Measurements from ENCODE around the gene MSH3.

Gene MSH3

DNA sequence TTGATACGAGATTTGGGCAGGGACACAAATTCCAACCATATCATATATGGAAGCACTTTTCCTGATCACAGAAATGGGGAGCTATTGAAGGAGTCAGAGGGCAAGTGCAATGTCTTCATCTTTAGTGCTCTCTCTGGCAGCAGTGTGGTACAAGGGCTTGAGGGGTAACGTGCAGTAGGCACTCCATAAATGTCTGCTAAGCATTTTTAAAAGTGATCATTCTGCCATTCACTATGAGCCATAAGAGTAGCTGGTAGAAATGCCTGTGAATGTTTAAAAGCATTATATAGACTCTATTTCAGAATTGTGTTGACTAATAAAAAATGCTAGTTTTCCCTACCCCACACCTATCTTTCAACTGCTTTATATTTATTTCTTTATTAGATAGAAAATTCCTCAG is 61.4 kb downstream of the MSH3 start:
- no peaks in the 10 kb centered on the region for H4K20me1 ChIP-seq (ENCODE audit: insufficient read depth, low read length, poor library complexity, severe bottlenecking)
- no peaks in the 10 kb centered on the region for H3F3A ChIP-seq (ENCODE audit: low read depth)
- no peaks in the 10 kb centered on the region for H3K27me3 ChIP-seq (ENCODE audit: insufficient read depth, low read length, poor library complexity, severe bottlenecking)
- TF ChIP-seq EZH2phosphoT487 (IDR thresholded peaks at IDR 0.05; ENCODE audit: borderline replicate concordance): no peak
- TF ChIP-seq, protein P1, sequence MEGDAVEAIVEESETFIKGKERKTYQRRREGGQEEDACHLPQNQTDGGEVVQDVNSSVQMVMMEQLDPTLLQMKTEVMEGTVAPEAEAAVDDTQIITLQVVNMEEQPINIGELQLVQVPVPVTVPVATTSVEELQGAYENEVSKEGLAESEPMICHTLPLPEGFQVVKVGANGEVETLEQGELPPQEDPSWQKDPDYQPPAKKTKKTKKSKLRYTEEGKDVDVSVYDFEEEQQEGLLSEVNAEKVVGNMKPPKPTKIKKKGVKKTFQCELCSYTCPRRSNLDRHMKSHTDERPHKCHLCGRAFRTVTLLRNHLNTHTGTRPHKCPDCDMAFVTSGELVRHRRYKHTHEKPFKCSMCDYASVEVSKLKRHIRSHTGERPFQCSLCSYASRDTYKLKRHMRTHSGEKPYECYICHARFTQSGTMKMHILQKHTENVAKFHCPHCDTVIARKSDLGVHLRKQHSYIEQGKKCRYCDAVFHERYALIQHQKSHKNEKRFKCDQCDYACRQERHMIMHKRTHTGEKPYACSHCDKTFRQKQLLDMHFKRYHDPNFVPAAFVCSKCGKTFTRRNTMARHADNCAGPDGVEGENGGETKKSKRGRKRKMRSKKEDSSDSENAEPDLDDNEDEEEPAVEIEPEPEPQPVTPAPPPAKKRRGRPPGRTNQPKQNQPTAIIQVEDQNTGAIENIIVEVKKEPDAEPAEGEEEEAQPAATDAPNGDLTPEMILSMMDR (conservative IDR thresholded peaks at IDR 0.05; ENCODE audit: low read length): no peak
- peaks cover 6% of the 10 kb centered on the region; the same call in 1 of the 2 replicates for H3K9me3 ChIP-seq (ENCODE audit: insufficient read depth, low read depth, low read length)
- peaks cover 41% of the 10 kb centered on the region; the same call in 1 of the 2 replicates for H3K36me3 ChIP-seq (ENCODE audit: insufficient read depth, low read length)
- no peak overlapping the region for H3K4me2 ChIP-seq (ENCODE audit: low read depth, low read length, poor library complexity, severe bottlenecking)
- H3K4me3 ChIP-seq (ENCODE audit: low read length, poor library complexity, severe bottlenecking): no peak overlapping the region
- H3K4me1 ChIP-seq (ENCODE audit: insufficient read depth, low read length, poor library complexity, severe bottlenecking): peaks cover 5% of the 10 kb centered on the region
- H3K9me2 ChIP-seq (replicated peaks; ENCODE audit: low read depth, low read length): no peaks in the 10 kb centered on the region
- H3K9ac ChIP-seq (ENCODE audit: low read depth, low read length, poor library complexity, severe bottlenecking): no peak overlapping the region
- no peaks in the 10 kb centered on the region; the same call in 1 of the 2 replicates for H3K79me2 ChIP-seq (ENCODE audit: insufficient read depth, low read length)
- no peak overlapping the region for H2AFZ ChIP-seq (ENCODE audit: low read length)

DNA sequence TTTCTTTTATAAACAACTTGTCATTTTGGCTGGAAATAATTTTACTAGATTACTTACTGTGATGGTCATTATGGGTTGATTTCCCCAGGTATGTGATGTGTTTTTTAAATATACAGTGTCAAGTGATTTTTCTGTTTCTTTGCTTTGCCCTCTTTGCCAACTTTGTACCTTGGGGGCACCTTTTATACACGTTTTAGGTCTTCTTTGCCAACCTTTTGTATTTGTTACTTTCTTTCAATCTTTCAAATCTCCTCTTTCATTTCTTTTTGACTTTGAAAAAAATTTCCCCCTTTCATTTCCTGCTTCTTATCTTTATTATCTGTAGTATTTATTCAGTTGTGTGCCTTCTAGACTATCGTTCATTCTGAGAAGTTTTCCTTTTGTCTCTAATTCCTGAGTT is 65.7 kb downstream of the MSH3 start:
- peaks cover 42% of the 10 kb centered on the region; the same call in 1 of the 2 replicates for H3K36me3 ChIP-seq (ENCODE audit: insufficient read depth, low read length)
- no peaks in the 10 kb centered on the region; the same call in 1 of the 2 replicates for H3K79me2 ChIP-seq (ENCODE audit: insufficient read depth, low read length)
- H3K27me3 ChIP-seq (ENCODE audit: insufficient read depth, low read length, poor library complexity, severe bottlenecking): no peaks in the 10 kb centered on the region
- no peak overlapping the region for H3K9ac ChIP-seq (ENCODE audit: low read depth, low read length, poor library complexity, severe bottlenecking)
- H3K4me1 ChIP-seq (ENCODE audit: insufficient read depth, low read length, poor library complexity, severe bottlenecking): peaks cover 3% of the 10 kb centered on the region
- H3F3A ChIP-seq (ENCODE audit: low read depth): no peaks in the 10 kb centered on the region
- H3K9me3 ChIP-seq (ENCODE audit: insufficient read depth, low read depth, low read length): peaks cover 6% of the 10 kb centered on the region; the same call in 1 of the 2 replicates
- no peak for TF ChIP-seq EZH2phosphoT487 (IDR thresholded peaks at IDR 0.05; ENCODE audit: borderline replicate concordance)
- TF ChIP-seq, protein P1 (conservative IDR thresholded peaks at IDR 0.05; ENCODE audit: low read length): no peak
- no peak overlapping the region for H3K4me3 ChIP-seq (ENCODE audit: low read length, poor library complexity, severe bottlenecking)
- no peak overlapping the region for H3K4me2 ChIP-seq (ENCODE audit: low read depth, low read length, poor library complexity, severe bottlenecking)
- no peaks in the 10 kb centered on the region for H4K20me1 ChIP-seq (ENCODE audit: insufficient read depth, low read length, poor library complexity, severe bottlenecking)
- no peaks in the 10 kb centered on the region for H3K9me2 ChIP-seq (replicated peaks; ENCODE audit: low read depth, low read length)
- no peak overlapping the region for H2AFZ ChIP-seq (ENCODE audit: low read length)

DNA sequence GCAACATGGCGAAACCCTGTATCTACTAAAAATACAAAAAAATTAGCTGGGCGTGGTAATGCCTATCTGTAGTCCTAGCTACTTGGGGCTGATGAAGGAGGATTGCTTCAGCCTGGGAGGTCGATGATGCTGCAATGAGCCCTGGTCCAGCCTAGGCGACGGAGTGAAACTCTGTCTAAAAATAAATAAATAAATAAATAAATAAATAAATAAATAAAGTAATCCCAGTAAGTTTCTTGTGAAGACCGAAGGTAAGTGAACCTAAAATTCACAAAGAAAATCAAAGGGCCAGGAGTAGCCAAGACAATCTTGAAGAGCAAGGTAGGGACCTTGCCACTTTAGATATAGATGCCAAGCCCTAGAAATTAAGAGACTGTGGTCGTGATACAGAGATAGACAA is 68.5 kb downstream of the MSH3 start:
- no peak overlapping the region for H2AFZ ChIP-seq (ENCODE audit: low read length)
- peaks cover 3% of the 10 kb centered on the region for H3K4me1 ChIP-seq (ENCODE audit: insufficient read depth, low read length, poor library complexity, severe bottlenecking)
- H3K79me2 ChIP-seq (ENCODE audit: insufficient read depth, low read length): no peaks in the 10 kb centered on the region; the same call in 1 of the 2 replicates
- no peak overlapping the region for H3K4me3 ChIP-seq (ENCODE audit: low read length, poor library complexity, severe bottlenecking)
- TF ChIP-seq EZH2phosphoT487 (IDR thresholded peaks at IDR 0.05; ENCODE audit: borderline replicate concordance): no peak
- TF ChIP-seq, protein P1 (conservative IDR thresholded peaks at IDR 0.05; ENCODE audit: low read length): no peak
- no peaks in the 10 kb centered on the region for H3K27me3 ChIP-seq (ENCODE audit: insufficient read depth, low read length, poor library complexity, severe bottlenecking)
- H3K9ac ChIP-seq (ENCODE audit: low read depth, low read length, poor library complexity, severe bottlenecking): no peak overlapping the region
- H3K9me3 ChIP-seq (ENCODE audit: insufficient read depth, low read depth, low read length): peaks cover 6% of the 10 kb centered on the region; the same call in 1 of the 2 replicates
- H3K36me3 ChIP-seq (ENCODE audit: insufficient read depth, low read length): peaks cover 56% of the 10 kb centered on the region; the same call in 1 of the 2 replicates
- H4K20me1 ChIP-seq (ENCODE audit: insufficient read depth, low read length, poor library complexity, severe bottlenecking): no peaks in the 10 kb centered on the region
- no peak overlapping the region for H3K4me2 ChIP-seq (ENCODE audit: low read depth, low read length, poor library complexity, severe bottlenecking)
- no peaks in the 10 kb centered on the region for H3F3A ChIP-seq (ENCODE audit: low read depth)
- no peaks in the 10 kb centered on the region for H3K9me2 ChIP-seq (replicated peaks; ENCODE audit: low read depth, low read length)

Measured in Loucy (cell line).